ENCODE results near the gene FBXL20. TPM values are rescaled to one million over a fixed set of nuclear protein-coding genes. Genes with fewer than 3 reads are reported as not detected.
A peak's percentile ranks its signal among the peaks of the same experiment; 100 is the strongest.
"Not testable (repeated sequence)": the region's sequence is repeated elsewhere in the genome, so short reads cannot be mapped to it uniquely, and the experiment has no call there.

Gene FBXL20
- polyA plus RNA-seq, 1 experiment, result 3.9 TPM

DNA sequence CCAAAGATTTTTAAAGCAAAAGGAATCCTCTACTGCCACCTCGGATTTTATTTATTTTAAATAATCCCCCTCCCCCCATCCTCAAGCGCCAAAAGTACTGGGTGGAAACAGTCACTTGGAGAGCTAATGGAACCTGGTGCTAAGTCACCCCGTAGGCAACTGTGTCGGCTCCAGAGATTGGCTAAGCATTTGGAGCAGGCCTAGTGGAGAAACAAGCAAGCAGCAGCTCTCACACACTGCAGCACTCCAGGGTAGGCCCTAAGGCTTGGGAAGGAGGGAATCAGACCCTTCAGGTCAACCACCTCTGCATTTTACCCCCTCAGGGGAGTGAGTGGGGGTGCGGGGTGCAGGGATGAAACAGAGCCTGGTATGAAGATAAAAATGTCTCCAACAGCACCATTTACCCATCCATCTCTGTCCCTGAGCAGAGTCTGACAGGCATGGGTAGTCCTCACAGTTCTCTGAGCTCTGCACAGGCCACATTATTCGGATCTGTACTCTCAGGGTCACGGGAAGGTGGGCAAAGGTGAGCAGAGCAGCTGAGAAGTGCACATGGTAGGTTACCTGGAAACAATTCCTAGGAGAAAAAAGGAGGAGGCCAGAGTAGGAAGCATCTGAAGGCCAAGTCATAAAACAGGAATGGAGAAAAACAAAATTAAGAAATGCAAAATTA is 148.5 kb downstream of the FBXL20 start:
- TF ChIP-seq, protein P1, sequence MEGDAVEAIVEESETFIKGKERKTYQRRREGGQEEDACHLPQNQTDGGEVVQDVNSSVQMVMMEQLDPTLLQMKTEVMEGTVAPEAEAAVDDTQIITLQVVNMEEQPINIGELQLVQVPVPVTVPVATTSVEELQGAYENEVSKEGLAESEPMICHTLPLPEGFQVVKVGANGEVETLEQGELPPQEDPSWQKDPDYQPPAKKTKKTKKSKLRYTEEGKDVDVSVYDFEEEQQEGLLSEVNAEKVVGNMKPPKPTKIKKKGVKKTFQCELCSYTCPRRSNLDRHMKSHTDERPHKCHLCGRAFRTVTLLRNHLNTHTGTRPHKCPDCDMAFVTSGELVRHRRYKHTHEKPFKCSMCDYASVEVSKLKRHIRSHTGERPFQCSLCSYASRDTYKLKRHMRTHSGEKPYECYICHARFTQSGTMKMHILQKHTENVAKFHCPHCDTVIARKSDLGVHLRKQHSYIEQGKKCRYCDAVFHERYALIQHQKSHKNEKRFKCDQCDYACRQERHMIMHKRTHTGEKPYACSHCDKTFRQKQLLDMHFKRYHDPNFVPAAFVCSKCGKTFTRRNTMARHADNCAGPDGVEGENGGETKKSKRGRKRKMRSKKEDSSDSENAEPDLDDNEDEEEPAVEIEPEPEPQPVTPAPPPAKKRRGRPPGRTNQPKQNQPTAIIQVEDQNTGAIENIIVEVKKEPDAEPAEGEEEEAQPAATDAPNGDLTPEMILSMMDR (IDR thresholded peaks at IDR 0.05; ENCODE audit: insufficient read depth, low read depth, low read length), result no peak
- POLR2A ChIA-PET, result interaction anchor here (0.6 kb wide), 1 partner anchor 15 kb away, joined by 3 read pairs; no protein-coding TSS in a partner anchor
- H3K27me3 ChIP-seq (ENCODE audit: control insufficient read depth, insufficient read depth, low read length), result no peaks in the 10 kb centered on the region
- CTCF ChIA-PET, result interaction anchor here (0.8 to 3.6 kb wide), 4 partner anchors 8 to 21 kb away, joined by 3 to 25 read pairs (median 6); no protein-coding TSS in a partner anchor
- DNase-seq (ENCODE audit: low read depth), result no peak
- H3K36me3 ChIP-seq (ENCODE audit: control insufficient read depth, insufficient read depth, low read length), result peaks cover 6% of the 10 kb centered on the region
- H3K4me3 ChIP-seq (ENCODE audit: low read depth, low read length), result no peak overlapping the region

DNA sequence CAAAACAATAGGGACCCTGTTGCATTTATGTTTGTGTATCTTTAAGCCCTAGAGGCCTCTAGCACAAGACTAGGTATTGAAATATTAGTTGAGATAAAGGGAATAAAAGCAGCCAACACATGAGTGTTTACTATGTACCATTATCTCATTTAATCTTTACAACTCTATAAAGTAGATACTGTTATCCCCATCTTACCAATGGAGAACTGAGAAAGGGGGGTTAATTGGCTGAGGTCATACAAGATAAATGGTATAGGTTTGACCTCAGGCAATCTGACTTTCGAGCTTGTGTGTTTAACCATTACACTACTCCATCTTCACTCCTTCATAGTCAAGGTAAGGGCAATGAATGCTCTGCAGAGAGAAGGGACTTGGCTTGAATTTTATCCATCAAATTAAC is 149.4 kb downstream of the FBXL20 start:
- no peaks in the 10 kb centered on the region for H3K27me3 ChIP-seq (ENCODE audit: control insufficient read depth, insufficient read depth, low read length)
- ChIA-PET CTCF (interaction anchor here (0.8 to 2.1 kb wide), 3 partner anchors 8 to 20 kb away, joined by 3 to 6 read pairs (median 5); no protein-coding TSS in a partner anchor), POLR2A (no interaction called here)
- DNase-seq (ENCODE audit: low read depth), result no peak
- TF ChIP-seq, protein P1 (IDR thresholded peaks at IDR 0.05; ENCODE audit: insufficient read depth, low read depth, low read length), result no peak
- no peak overlapping the region for H3K4me3 ChIP-seq (ENCODE audit: low read depth, low read length)
- peaks cover 6% of the 10 kb centered on the region for H3K36me3 ChIP-seq (ENCODE audit: control insufficient read depth, insufficient read depth, low read length)

DNA sequence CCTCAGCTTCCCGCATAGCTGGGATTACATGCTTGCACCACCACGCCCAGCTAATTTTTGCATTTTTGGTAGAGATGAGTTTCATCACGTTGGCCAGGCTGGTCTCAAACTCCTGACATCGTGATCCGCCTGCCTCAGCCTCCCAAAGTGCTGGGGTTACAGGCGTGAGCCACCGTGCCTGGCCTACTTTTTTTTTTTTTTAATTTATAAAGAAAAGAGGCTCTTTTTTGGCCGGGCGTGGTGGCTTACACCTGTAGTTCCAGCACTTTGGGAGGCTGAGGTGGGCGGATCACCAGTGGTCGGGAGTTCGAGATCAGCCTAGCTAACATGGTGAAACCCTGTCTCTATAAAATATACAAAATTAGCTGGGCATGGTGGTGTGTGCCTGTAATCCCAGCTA is 151.3 kb downstream of the FBXL20 start:
- DNase-seq (ENCODE audit: low read depth); H3K4me3 ChIP-seq (ENCODE audit: low read depth, low read length); POLR2A ChIA-PET; H3K27me3 ChIP-seq (ENCODE audit: control insufficient read depth, insufficient read depth, low read length); H3K36me3 ChIP-seq (ENCODE audit: control insufficient read depth, insufficient read depth, low read length): not testable (repeated sequence)
- CTCF ChIA-PET, result interaction anchor here (1.1 to 4.0 kb wide), 4 partner anchors 10 to 19 kb away, joined by 3 to 26 read pairs (median 4); no protein-coding TSS in a partner anchor

DNA sequence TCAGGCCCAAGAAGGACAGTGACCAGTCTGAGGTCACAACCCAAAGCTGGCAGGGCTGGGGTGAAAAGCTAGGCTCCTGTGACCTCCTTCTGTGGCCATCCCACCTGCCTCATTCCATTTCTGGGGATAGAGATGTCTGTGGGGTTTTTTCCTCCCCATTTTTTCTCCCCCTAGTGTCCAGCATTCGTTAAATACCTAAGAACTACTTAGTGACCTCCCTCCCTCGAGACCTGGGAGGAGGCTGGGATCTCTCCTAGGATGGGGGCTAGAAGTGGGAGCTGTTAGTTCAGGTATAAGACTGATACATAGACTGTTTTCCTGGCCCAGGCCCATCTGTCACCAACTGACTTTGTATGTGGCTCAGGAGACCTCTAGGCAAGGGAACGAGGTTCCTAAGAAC is 155.2 kb downstream of the FBXL20 start:
- Histone ChIP-seq H3K27me3 (ENCODE audit: control insufficient read depth, insufficient read depth, low read length) (no peaks in the 10 kb centered on the region), H3K36me3 (ENCODE audit: control insufficient read depth, insufficient read depth, low read length) (no peaks in the 10 kb centered on the region), H3K4me3 (ENCODE audit: low read depth, low read length) (no peak overlapping the region)
- ChIA-PET POLR2A (no interaction called here), CTCF (interaction anchor here (0.8 to 19.8 kb wide), 10 partner anchors 8 to 382 kb away, joined by 3 to 438 read pairs (median 21); no protein-coding TSS in a partner anchor)
- TF ChIP-seq, protein P1 (IDR thresholded peaks at IDR 0.05; ENCODE audit: insufficient read depth, low read depth, low read length), result 0 out of 2 replicates have a peak, but pooled peaks have one; percentile 7
- no peak for DNase-seq (ENCODE audit: low read depth)

DNA sequence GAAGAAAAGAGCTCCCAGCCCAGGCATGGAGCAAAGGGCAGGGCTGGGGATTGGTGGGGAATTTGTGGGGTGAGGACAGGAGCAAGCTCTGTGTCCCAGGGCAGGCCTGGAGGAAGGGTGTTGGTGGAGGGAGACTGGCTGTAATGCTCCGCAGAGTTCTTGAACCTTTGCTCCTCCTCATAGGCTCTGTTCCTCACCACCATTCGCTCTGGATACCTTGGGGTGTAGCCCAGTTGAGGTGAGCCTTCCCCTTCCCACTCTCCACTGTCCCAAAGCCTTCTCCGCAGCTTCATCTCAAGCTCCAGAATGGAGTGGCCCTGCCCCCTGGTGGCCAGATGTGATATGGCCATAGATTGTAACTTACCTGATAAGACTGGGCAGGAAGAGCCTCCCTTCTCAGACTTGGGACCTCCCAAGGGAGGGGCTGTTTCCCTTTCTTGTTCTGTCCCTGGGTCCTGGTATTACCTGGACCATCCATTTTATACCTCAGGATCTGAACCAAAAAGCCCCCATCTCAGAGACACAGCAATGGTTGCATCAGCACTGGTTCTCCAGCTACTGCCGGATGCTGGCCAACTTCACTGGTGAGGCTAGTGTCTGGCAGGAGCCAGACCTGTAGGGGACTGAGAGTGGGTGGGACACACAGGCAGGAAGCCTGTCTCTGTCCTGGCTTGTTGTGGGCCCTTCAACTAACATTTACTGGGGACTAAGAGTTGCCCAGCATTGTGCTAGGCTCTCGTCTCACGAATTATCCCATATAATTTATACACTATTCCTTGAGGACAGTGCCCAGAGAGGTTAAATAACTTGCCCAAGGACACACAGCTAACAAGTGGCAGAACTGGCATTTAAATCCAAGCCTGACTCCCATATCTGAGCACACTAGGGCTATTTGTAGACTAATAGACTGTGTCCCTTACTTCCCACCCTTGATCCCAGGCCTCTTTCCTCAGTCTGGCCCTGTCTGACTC is 156.5 kb downstream of the FBXL20 start:
- Histone ChIP-seq H3K36me3 (ENCODE audit: control insufficient read depth, insufficient read depth, low read length) (no peaks in the 10 kb centered on the region), H3K4me3 (ENCODE audit: low read depth, low read length) (no peak overlapping the region), H3K27me3 (ENCODE audit: control insufficient read depth, insufficient read depth, low read length) (no peaks in the 10 kb centered on the region)
- POLR2A ChIA-PET, result no interaction called here
- TF ChIP-seq, protein P1 (IDR thresholded peaks at IDR 0.05; ENCODE audit: insufficient read depth, low read depth, low read length), result peak; percentile 97
- DNase-seq (ENCODE audit: low read depth), result no peak
- CTCF ChIA-PET, result interaction anchor here (0.6 to 19.8 kb wide), 41 partner anchors 8 to 568 kb away, joined by 3 to 438 read pairs (median 4); partner anchors contain the start of genes CACNB1, CDK12 and RPL19
